Immature natural killer cell (primary cell): ENCODE measurements around the gene CLP1. TPM values are rescaled to one million over a fixed set of nuclear protein-coding genes. Genes with fewer than 3 reads are reported as not detected.
"Not testable (repeated sequence)": the region's sequence is repeated elsewhere in the genome, so short reads cannot be mapped to it uniquely, and the experiment has no call there.

ENCODE experiments used
- DNase-seq, 3 donors: peaks; one replicate each; pipeline ENCODE4 v3.0.0; 2022; ENCODE audit warnings: mixed read lengths in 1 of 3
- H3K27ac Mint-ChIP-seq, 6 donors: one replicate each; pipeline ENCODE4 v1.8.0; 2020; ENCODE audit warnings: mixed read lengths in 6 of 6, mild to moderate bottlenecking in 5 of 6, inconsistent platforms in 4 of 6, moderate library complexity in 3 of 6
- H3K27me3 Mint-ChIP-seq, 3 donors: one replicate each; pipeline ENCODE4 v1.8.0; 2020 to 2021; ENCODE audit warnings: low read depth in 3 of 3, mild to moderate bottlenecking in 3 of 3, mixed read lengths in 3 of 3, moderate library complexity in 3 of 3, inconsistent platforms in 1 of 3
- H3K36me3 Mint-ChIP-seq, 3 donors: one replicate each; pipeline ENCODE4 v1.8.0; 2020; ENCODE audit warnings: mixed read lengths in 3 of 3, inconsistent platforms in 2 of 3, mild to moderate bottlenecking in 2 of 3
- H3K4me1 Mint-ChIP-seq, 2 donors: one replicate each; pipeline ENCODE4 v1.8.0; 2020; ENCODE audit warnings: inconsistent platforms in 2 of 2, mild to moderate bottlenecking in 2 of 2, mixed read lengths in 2 of 2, moderate library complexity in 1 of 2
- H3K4me3 Mint-ChIP-seq, 5 donors: one replicate each; pipeline ENCODE4 v1.8.0; 2020; ENCODE audit warnings: mild to moderate bottlenecking in 5 of 5, mixed read lengths in 5 of 5, inconsistent platforms in 3 of 5, moderate library complexity in 3 of 5
- H3K9me3 Mint-ChIP-seq, 6 donors: one replicate each; pipeline ENCODE4 v1.8.0; 2020; ENCODE audit warnings: mild to moderate bottlenecking in 6 of 6, mixed read lengths in 6 of 6, inconsistent platforms in 4 of 6, moderate library complexity in 3 of 6
- polyA plus RNA-seq, 3 donors: library from polyadenylated mRNA; unstranded; fragments of 300-500 nt; fragmentation: Illumina TruSeq; gene quantifications; one replicate each; pipeline ENCODE4 v1.2.3, GENCODE V29; 2021

Gene CLP1
- polyA plus RNA-seq, 3 donors from 2014 or later: 18.4 to 36.7 (median 20.9) TPM

DNA sequence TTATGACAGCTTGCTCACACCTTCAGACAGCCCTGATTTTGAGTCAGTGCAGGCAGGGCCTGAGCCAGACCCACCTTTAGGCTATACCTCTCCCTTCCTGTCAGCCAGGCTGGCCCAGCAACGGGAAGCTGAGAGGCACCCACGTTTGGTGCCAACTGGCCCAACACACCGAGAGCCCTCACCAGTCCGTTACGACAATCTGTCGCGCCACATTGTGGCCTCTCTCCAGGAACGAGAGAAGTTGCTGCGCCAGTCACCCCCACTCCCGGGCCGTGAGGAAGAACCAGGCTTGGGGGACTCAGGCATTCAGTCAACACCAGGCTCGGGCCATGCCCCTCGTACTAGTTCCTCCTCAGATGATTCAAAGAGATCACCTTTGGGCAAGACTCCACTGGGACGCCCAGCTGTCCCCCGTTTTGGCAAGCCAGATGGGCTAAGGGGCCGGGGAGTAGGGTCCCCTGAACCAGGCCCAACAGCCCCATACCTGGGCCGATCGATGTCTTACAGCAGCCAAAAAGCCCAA lies 41.3 kb downstream of the CLP1 start:
- no peaks in the 10 kb centered on the region for H3K4me1 Mint-ChIP-seq
- H3K9me3 Mint-ChIP-seq: no peaks in the 10 kb centered on the region
- no peak overlapping the region for H3K4me3 Mint-ChIP-seq
- no peak for DNase-seq
- H3K27me3 Mint-ChIP-seq: peaks cover 0 to 4% (median 0%) of the 10 kb centered on the region in 3 donors
- no peak overlapping the region for H3K27ac Mint-ChIP-seq
- peaks cover 5 to 30% (median 16%) of the 10 kb centered on the region in 3 donors for H3K36me3 Mint-ChIP-seq

DNA sequence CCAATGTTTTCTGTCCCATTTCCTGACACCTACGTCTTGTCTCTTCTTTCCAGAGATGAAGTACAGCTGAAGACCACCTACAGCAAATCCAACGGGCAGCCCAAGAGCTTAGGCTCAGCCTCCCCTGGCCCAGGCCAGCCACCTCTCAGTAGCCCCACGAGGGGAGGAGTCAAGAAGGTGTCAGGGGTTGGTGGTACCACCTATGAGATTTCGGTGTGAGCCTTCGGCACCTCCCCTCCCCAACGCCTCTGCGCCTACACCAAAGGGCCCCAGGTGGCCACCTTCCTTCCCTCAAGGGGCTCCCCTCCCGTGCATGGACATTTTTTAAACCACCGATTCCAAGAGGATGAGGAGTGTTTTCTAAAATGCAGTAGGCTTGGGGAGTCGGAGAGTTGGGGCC lies 42.3 kb downstream of the CLP1 start:
- no peaks in the 10 kb centered on the region for H3K4me1 Mint-ChIP-seq
- H3K36me3 Mint-ChIP-seq: peaks cover 5 to 37% (median 22%) of the 10 kb centered on the region in 3 donors
- no peak overlapping the region for H3K27ac Mint-ChIP-seq
- no peak overlapping the region for H3K4me3 Mint-ChIP-seq
- no peaks in the 10 kb centered on the region for H3K9me3 Mint-ChIP-seq
- no peak for DNase-seq
- peaks cover 0 to 4% (median 0%) of the 10 kb centered on the region in 3 donors for H3K27me3 Mint-ChIP-seq

DNA sequence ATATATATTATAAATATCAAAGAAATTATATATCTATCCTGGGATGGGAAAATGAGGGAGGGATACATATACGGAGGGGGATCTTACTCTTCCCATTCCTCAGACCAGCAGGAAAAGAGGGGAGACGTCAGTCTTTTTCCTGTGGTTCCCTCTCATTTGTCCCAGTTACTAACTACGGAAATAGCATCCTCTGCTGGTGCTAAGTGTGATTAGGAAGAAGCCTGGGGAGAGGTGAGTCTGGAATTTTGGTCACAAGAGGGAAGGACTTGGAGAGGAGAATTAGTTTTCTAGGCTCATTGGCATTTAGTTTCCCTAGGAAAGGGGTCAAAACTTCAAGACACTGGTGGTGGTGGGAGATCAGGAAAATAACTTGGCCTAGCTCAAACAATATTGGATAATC lies 42.9 kb downstream of the CLP1 start:
- Mint-ChIP-seq H3K27me3 (peaks cover 0 to 4% (median 0%) of the 10 kb centered on the region in 3 donors), H3K4me3 (no peak overlapping the region), H3K4me1 (no peaks in the 10 kb centered on the region), H3K36me3 (peaks cover 5 to 40% (median 22%) of the 10 kb centered on the region in 3 donors), H3K27ac (peak overlapping the region in 1 of 6 donors; percentile 77), H3K9me3 (no peaks in the 10 kb centered on the region)
- DNase-seq: no peak

DNA sequence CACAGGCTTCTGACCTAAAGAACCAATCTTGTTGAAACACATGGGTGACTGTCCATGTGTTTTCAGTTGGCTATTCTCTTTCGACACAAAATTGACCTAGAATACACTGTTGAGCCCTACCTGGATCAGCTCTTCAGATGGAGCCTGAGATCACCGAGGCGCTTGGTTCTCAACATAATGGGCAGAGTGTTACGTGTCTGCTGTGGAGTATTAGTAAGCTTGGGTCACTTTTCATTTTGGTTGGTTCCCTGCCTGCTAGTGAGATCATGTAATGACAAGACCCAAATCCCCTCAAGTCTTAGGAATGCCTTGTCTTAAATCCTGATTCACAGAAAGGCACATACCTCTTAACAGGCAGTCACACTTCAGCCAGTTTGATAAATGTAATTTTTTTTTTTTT lies 45.8 kb downstream of the CLP1 start:
- H3K4me3 Mint-ChIP-seq: no peak overlapping the region
- no peaks in the 10 kb centered on the region for H3K9me3 Mint-ChIP-seq
- H3K27me3 Mint-ChIP-seq: peaks cover 0 to 2% (median 0%) of the 10 kb centered on the region in 3 donors
- peaks cover 5 to 29% (median 12%) of the 10 kb centered on the region in 3 donors for H3K36me3 Mint-ChIP-seq
- H3K27ac Mint-ChIP-seq: no peak overlapping the region
- no peak for DNase-seq
- peaks cover 3 to 4% of the 10 kb centered on the region in 2 donors for H3K4me1 Mint-ChIP-seq

DNA sequence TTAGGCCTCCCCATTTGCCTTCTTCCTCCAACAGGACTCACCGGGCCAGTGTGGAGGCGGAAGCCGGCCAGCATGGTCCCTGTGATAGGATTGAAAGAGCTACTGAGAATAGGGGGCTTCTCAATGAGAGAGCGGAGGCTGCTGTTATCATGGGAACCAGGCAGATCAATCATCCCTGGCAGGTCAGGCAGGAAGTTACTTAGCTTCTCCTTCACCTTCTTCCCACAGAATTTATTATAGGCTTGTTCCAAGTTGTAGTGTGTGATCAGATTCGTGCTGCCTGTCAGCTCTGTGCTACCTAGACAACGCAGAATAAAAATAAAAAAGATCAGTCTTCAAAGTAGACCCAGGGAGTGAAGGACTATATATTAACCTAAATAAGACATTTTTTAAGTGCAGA lies 47.4 kb downstream of the CLP1 start:
- H3K9me3 Mint-ChIP-seq: no peaks in the 10 kb centered on the region
- peak overlapping the region in 1 of 6 donors; percentile 50 for H3K27ac Mint-ChIP-seq

DNA sequence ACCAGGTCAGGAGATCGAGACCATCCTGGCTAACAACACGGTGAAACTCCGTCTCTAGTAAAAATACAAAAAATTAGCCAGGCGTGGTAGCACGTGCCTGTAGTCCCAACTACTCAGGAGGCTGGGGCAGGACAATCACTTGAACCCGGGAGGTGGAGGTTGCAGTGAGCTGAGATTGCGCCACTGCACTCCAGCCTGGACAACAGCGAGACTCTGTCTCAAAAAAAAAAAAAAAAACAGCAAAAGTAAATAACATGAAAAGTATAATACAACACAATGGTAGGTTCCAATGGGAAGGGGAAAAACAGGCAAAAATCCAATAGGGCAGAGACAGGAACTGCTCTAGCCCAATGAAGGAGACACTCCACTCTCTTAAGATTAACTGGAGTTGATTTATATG lies 47.9 kb downstream of the CLP1 start:
- peaks cover 7 to 19% of the 10 kb centered on the region in 2 donors for H3K4me1 Mint-ChIP-seq
- H3K4me3 Mint-ChIP-seq, DNase-seq, H3K27ac Mint-ChIP-seq, H3K9me3 Mint-ChIP-seq, H3K27me3 Mint-ChIP-seq: not testable (repeated sequence)
- H3K36me3 Mint-ChIP-seq: peaks cover 0 to 14% (median 9%) of the 10 kb centered on the region in 3 donors

More for the DNA sequence above, 47.4 kb downstream of the CLP1 start:
- Mint-ChIP-seq H3K36me3 (peaks cover 0 to 16% (median 9%) of the 10 kb centered on the region in 3 donors), H3K27me3 (no peaks in the 10 kb centered on the region), H3K4me3 (no peak overlapping the region), H3K4me1 (peaks cover 6 to 14% of the 10 kb centered on the region in 2 donors)
- no peak for DNase-seq

DNA sequence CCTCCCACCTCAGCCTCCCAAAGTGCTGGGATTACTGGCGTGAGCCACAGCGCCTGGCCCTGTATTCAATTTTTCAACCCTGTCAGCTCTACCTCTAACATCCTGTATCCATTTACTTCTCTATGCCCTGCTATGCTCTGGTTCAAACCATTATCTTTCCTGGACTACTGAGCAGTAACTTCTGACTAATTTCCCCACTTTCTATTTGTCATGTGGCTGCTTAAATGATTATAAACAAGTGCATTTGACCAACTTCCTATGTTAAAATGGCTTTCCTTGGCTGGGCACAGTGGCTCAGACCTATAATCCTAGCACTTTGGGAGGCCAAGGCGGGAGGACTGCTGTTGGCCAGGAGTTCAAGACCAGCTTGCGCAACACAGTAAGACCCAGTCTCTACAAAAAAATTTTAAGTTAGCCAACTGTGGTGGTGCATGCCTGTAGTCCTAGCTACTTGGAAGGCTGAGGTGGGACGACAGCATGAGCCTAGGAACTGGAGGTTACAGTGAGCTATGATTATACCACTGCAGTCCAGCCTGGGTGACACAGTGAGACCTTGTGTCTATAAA lies 52.3 kb downstream of the CLP1 start:
- H3K27ac Mint-ChIP-seq: peak overlapping the region in 1 of 6 donors; percentile 44
- peaks cover 0 to 3% (median 2%) of the 10 kb centered on the region in 3 donors for H3K36me3 Mint-ChIP-seq
- H3K4me3 Mint-ChIP-seq: peak overlapping the region in 2 of 5 donors; percentile 22 to 97
- DNase-seq: no peak
- peaks cover 42 to 59% of the 10 kb centered on the region in 2 donors for H3K4me1 Mint-ChIP-seq
- H3K9me3 Mint-ChIP-seq: no peaks in the 10 kb centered on the region
- H3K27me3 Mint-ChIP-seq: peaks cover 0 to 9% (median 3%) of the 10 kb centered on the region in 3 donors

Other genes with a start within 250 kb of the CLP1 start
- gene SLC43A3, start 230.6 kb upstream of the CLP1 start, polyA plus RNA-seq: 10 to 100 TPM; 11.4 to 17.1 (median 12.4) TPM
- gene RTN4RL2, start 197.2 kb upstream of the CLP1 start, polyA plus RNA-seq: under 1 TPM; 0.38 to 0.71 (median 0.68) TPM
- 10 to 100 TPM; 15.8 to 20.3 (median 17.5) TPM for gene SLC43A1, start 142.1 kb upstream of the CLP1 start, polyA plus RNA-seq
- 100 to 1,000 TPM in 1 of 3 donors, 10 to 100 TPM in 2; 52.9 to 101 (median 55.7) TPM for gene TIMM10, start 127.0 kb upstream of the CLP1 start, polyA plus RNA-seq
- gene SMTNL1, start 120.2 kb upstream of the CLP1 start, polyA plus RNA-seq: under 1 TPM in 2 of 3 donors, not detected in 1; 0.12 to 0.47 TPM
- 100 to 1,000 TPM; 310 to 706 (median 354) TPM for gene UBE2L6, start 90.1 kb upstream of the CLP1 start, polyA plus RNA-seq
- gene SERPING1, start 60.1 kb upstream of the CLP1 start, polyA plus RNA-seq: under 1 TPM in 1 of 3 donors, not detected in 2; 0.71 TPM
- gene YPEL4, start 7.8 kb upstream of the CLP1 start, polyA plus RNA-seq: under 1 TPM in 1 of 3 donors, not detected in 2; 0.09 TPM
- 10 to 100 TPM; 19.0 to 46.8 (median 24.3) TPM for gene ZDHHC5, start 10.4 kb downstream of the CLP1 start, polyA plus RNA-seq
- 10 to 100 TPM; 12.6 to 19.7 (median 19.6) TPM for gene MED19, start 54.5 kb downstream of the CLP1 start, polyA plus RNA-seq
- gene TMX2, start 54.8 kb downstream of the CLP1 start, polyA plus RNA-seq: 100 to 1,000 TPM in 1 of 3 donors, 10 to 100 TPM in 2; 59.3 to 139 (median 72.1) TPM
- 100 to 1,000 TPM; 157 to 276 (median 190) TPM for gene SELENOH, start 83.7 kb downstream of the CLP1 start, polyA plus RNA-seq
- under 1 TPM; 0.12 to 0.86 (median 0.25) TPM for gene BTBD18, start 94.1 kb downstream of the CLP1 start, polyA plus RNA-seq
- 1 to 10 TPM; 1.1 to 2.5 (median 1.9) TPM for gene CTNND1, start 104.0 kb downstream of the CLP1 start, polyA plus RNA-seq